Activated CD8-positive, alpha-beta T cell treated with anti-CD3 and anti-CD28 coated beads for 36 hours (primary cell): ENCODE data around the gene ADAMTS17. TPM values are rescaled to one million over a fixed set of nuclear protein-coding genes. Genes with fewer than 3 reads are reported as not detected.

Experiments used
- ATAC-seq: fragments of 200-7000 bp; cut with Tn5 transposase; one replicate; pipeline ENCODE4 v1.10.0; 2021; ENCODE audit warnings: mild to moderate bottlenecking, moderate library complexity
- CTCF ChIA-PET: fragments of 350-600 bp; sonication (Branson Sonifier 250); formaldehyde crosslinking; loops from one replicate; lab custom pipeline; 2021; ENCODE audit warnings: antibody characterized with exemption; lab: Charles Lee
- POLR2A ChIA-PET: fragments of 350-600 bp; sonication (Branson Sonifier 250); formaldehyde crosslinking; loops from one replicate; lab custom pipeline; 2021; ENCODE audit warnings: antibody characterized with exemption; lab: Charles Lee
- DNase-seq: peaks from one replicate; pipeline ENCODE4 v3.0.0-alpha.2; 2020
- H3K27ac Mint-ChIP-seq: one replicate; pipeline ENCODE4 v1.8.0; 2021; ENCODE audit warnings: mild to moderate bottlenecking, mixed read lengths
- H3K27me3 Mint-ChIP-seq: one replicate; pipeline ENCODE4 v1.8.0; 2021; ENCODE audit warnings: mixed read lengths
- H3K36me3 Mint-ChIP-seq: one replicate; pipeline ENCODE4 v1.8.0; 2021; ENCODE audit warnings: low read depth, mixed read lengths
- H3K4me1 Mint-ChIP-seq: one replicate; pipeline ENCODE4 v1.8.0; 2021; ENCODE audit warnings: low read depth, mixed read lengths
- H3K4me3 Mint-ChIP-seq: one replicate; pipeline ENCODE4 v1.8.0; 2021; ENCODE audit warnings: mild to moderate bottlenecking, moderate library complexity, mixed read lengths
- H3K9me3 Mint-ChIP-seq: one replicate; pipeline ENCODE4 v1.8.0; 2021; ENCODE audit warnings: mixed read lengths
- intact Hi-C: fragments of 100-400 bp; cut with micrococcal nuclease; formaldehyde crosslinking; loops from one replicate; pipeline ENCODE4 v1.10.0; 2022
- total RNA-seq, 2 experiments: library from RNA; stranded (reverse); gene quantifications; one replicate each; pipeline ENCODE4 v1.2.3, GENCODE V29; 2021
- TF ChIP-seq, protein P1 (sequence below): fragments of 200-600 bp; IDR thresholded peaks from one replicate; pipeline ENCODE4 v1.8.0; 2022; ENCODE audit warnings: antibody characterized with exemption, mild to moderate bottlenecking

The ADAMTS17 gene
- total RNA-seq, 2 experiments from 2014 or later, result 0.60 to 1.5 TPM

DNA sequence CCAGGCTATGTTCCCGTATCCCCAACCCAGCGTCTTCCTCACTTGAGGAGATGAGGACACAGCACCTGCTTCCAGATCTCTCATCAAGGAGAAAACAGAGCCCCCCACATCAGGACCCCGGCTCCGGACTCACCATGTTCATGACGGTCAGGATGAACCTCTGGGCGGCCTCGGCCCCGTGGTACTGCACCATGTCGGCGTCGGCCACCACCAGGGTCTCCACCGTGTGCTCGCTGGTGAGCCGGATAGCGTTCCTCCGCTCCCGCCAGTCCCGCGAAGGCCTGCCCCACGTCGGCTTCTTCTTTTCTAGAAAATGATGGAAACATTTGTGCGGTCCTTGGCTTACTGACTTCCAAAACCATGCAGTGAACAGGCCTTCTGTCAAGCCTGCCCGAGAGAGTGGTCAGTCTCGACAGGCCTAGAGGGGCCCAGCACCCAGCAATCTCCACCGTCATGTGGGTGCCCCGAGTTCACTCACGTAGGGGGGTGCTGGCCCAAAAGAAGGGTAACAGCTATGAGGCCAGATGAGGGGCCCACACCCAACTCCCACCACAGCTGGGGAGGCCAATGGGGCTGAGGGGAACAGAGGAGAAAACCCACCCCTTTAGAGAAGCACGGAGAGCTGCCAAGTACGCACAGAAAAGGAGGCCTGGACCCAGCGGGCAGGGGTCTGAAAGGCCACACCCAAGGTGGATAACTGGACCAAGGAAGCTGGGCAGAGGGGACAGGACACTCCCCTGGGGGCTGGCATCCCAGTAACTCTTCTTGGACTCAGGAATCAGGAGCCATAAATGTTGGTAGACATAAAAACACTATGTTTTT is 60.5 kb downstream of the ADAMTS17 start:
- no peak for DNase-seq
- Mint-ChIP-seq H3K4me3 (no peak overlapping the region), H3K36me3 (no peaks in the 10 kb centered on the region), H3K27ac (no peak overlapping the region), H3K9me3 (no peaks in the 10 kb centered on the region), H3K27me3 (no peaks in the 10 kb centered on the region), H3K4me1 (no peaks in the 10 kb centered on the region)
- CTCF ChIA-PET, result no interaction called here
- POLR2A ChIA-PET, result no interaction called here
- ATAC-seq, result no peak
- TF ChIP-seq, protein P1, sequence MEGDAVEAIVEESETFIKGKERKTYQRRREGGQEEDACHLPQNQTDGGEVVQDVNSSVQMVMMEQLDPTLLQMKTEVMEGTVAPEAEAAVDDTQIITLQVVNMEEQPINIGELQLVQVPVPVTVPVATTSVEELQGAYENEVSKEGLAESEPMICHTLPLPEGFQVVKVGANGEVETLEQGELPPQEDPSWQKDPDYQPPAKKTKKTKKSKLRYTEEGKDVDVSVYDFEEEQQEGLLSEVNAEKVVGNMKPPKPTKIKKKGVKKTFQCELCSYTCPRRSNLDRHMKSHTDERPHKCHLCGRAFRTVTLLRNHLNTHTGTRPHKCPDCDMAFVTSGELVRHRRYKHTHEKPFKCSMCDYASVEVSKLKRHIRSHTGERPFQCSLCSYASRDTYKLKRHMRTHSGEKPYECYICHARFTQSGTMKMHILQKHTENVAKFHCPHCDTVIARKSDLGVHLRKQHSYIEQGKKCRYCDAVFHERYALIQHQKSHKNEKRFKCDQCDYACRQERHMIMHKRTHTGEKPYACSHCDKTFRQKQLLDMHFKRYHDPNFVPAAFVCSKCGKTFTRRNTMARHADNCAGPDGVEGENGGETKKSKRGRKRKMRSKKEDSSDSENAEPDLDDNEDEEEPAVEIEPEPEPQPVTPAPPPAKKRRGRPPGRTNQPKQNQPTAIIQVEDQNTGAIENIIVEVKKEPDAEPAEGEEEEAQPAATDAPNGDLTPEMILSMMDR, result no peak
- intact Hi-C loops, result no loop called here

DNA sequence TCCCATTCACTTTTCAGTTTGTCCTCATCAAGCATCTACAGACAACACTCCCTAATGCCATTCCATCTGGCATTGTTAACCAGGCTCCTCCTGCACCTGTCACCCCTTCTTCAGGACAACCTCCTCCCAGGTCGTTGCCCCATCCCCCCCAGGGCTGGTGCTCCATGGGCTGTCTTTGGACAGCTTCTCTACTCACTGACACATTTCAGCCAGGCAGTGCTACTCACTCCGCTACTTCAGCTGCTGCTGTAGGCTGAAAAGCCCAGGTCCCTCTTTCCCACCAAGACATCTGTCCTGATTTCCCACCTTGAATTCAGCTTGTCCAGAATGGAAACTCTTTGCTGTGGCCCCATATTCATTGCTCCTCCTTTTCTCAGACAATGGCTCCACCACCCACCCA is 61.9 kb downstream of the ADAMTS17 start:
- H3K27me3 Mint-ChIP-seq, result no peaks in the 10 kb centered on the region
- DNase-seq (no peak), ATAC-seq (no peak)
- intact Hi-C loops, result no loop called here
- H3K36me3 Mint-ChIP-seq, result no peaks in the 10 kb centered on the region
- TF ChIP-seq, protein P1, result no peak
- POLR2A ChIA-PET, result interaction anchor here (1.2 kb wide), 1 partner anchor 11 kb away, joined by 4 read pairs; no protein-coding TSS in a partner anchor
- no peaks in the 10 kb centered on the region for H3K4me1 Mint-ChIP-seq
- CTCF ChIA-PET, result no interaction called here
- no peaks in the 10 kb centered on the region for H3K9me3 Mint-ChIP-seq
- no peak overlapping the region for H3K27ac Mint-ChIP-seq
- H3K4me3 Mint-ChIP-seq, result no peak overlapping the region

- intact Hi-C loops, result no loop called here
- TF ChIP-seq, protein P1, result no peak
- H3K27ac Mint-ChIP-seq, result no peak overlapping the region
- DNase-seq (no peak), ATAC-seq (no peak)
- POLR2A ChIA-PET, result interaction anchor here (1.2 kb wide), 1 partner anchor 11 kb away, joined by 4 read pairs; no protein-coding TSS in a partner anchor
- H3K36me3 Mint-ChIP-seq, result peaks cover under 1% of the 10 kb centered on the region
- no peak overlapping the region for H3K4me3 Mint-ChIP-seq
- H3K9me3 Mint-ChIP-seq, result no peaks in the 10 kb centered on the region
- H3K4me1 Mint-ChIP-seq, result no peaks in the 10 kb centered on the region
- CTCF ChIA-PET, result no interaction called here
- H3K27me3 Mint-ChIP-seq, result no peaks in the 10 kb centered on the region
Observed at GRCh38 chr15:100279446-100279845, 62.3 kb downstream of the ADAMTS17 start.

GRCh38 chr15:100278596-100279380 is 63.0 kb downstream of the ADAMTS17 start:
- ChIA-PET POLR2A (interaction anchor here (1.2 kb wide), 1 partner anchor 10 kb away, joined by 4 read pairs; no protein-coding TSS in a partner anchor), CTCF (interaction anchor here (0.6 kb wide), 1 partner anchor 266 kb away, joined by 3 read pairs; no protein-coding TSS in a partner anchor)
- TF ChIP-seq, protein P1, result no peak
- Mint-ChIP-seq H3K27me3 (no peaks in the 10 kb centered on the region), H3K36me3 (peaks cover 3% of the 10 kb centered on the region), H3K9me3 (peaks cover 3% of the 10 kb centered on the region), H3K4me1 (no peaks in the 10 kb centered on the region), H3K4me3 (no peak overlapping the region), H3K27ac (no peak overlapping the region)
- no peak for DNase-seq
- intact Hi-C loops, result no loop called here
- no peak for ATAC-seq
